Measurements from ENCODE around the gene SCO2. TPM values are rescaled to one million over a fixed set of nuclear protein-coding genes. Genes with fewer than 3 reads are reported as not detected.

The SCO2 gene
- total and polyA plus RNA-seq, 2 of the 13 experiments (the other 11 are each of a cell fraction or from before 2014, with no cell fraction given): 0.32 to 3.7 TPM

GRCh38 chr22:50562523-50563412, 37.4 kb upstream of the SCO2 start, which contains the start of gene SYCE3 (continued):
- no peak for TF ChIP-seq ZNF318 (CRISPR knock-in tag; IDR thresholded peaks at IDR 0.05)
- TF ChIP-seq ZBTB46 (CRISPR knock-in tag; IDR thresholded peaks at IDR 0.05; ENCODE audit: borderline replicate concordance): no peak
- no peak for TF ChIP-seq CHD2 (IDR thresholded peaks at IDR 0.05; ENCODE audit: low read depth, low read length)
- TF ChIP-seq MAX (IDR thresholded peaks at IDR 0.05): peak; percentile 77; the same call in 1 of the 2 replicates
- 0 out of 2 replicates have a peak, but pooled peaks have one; percentile 38 for TF ChIP-seq KMT2B (CRISPR knock-in tag; IDR thresholded peaks at IDR 0.05)
- TF ChIP-seq GABPB1 (CRISPR knock-in tag; IDR thresholded peaks at IDR 0.05): peak; percentile 95
- TF ChIP-seq ZNF770 (CRISPR knock-in tag; IDR thresholded peaks at IDR 0.05): no peak
- TF ChIP-seq ZBTB20 (CRISPR knock-in tag; IDR thresholded peaks at IDR 0.05; ENCODE audit: borderline replicate concordance, low read depth): no peak
- TF ChIP-seq KMT2A (CRISPR knock-in tag; IDR thresholded peaks at IDR 0.05): 0 out of 2 replicates have a peak, but pooled peaks have one; percentile 22

Measured in HepG2 (cell line).